B cell (primary cell): ENCODE measurements around the gene LIN9.

Source experiments
- EZH2 ChIP-seq: IDR thresholded peaks from 2 replicates; pipeline ENCODE4 v1.6.1; 2012; ENCODE audit warnings: borderline replicate concordance, low read depth, mild to moderate bottlenecking, moderate library complexity, low read length; ENCODE audit not compliant: insufficient read depth, poor library complexity, severe bottlenecking
- TF ChIP-seq, protein P1 (sequence below): fragments of 200-600 bp; IDR thresholded peaks from one replicate; pipeline ENCODE4 v1.8.0; 2022; ENCODE audit warnings: antibody characterized with exemption, mild to moderate bottlenecking

DNA sequence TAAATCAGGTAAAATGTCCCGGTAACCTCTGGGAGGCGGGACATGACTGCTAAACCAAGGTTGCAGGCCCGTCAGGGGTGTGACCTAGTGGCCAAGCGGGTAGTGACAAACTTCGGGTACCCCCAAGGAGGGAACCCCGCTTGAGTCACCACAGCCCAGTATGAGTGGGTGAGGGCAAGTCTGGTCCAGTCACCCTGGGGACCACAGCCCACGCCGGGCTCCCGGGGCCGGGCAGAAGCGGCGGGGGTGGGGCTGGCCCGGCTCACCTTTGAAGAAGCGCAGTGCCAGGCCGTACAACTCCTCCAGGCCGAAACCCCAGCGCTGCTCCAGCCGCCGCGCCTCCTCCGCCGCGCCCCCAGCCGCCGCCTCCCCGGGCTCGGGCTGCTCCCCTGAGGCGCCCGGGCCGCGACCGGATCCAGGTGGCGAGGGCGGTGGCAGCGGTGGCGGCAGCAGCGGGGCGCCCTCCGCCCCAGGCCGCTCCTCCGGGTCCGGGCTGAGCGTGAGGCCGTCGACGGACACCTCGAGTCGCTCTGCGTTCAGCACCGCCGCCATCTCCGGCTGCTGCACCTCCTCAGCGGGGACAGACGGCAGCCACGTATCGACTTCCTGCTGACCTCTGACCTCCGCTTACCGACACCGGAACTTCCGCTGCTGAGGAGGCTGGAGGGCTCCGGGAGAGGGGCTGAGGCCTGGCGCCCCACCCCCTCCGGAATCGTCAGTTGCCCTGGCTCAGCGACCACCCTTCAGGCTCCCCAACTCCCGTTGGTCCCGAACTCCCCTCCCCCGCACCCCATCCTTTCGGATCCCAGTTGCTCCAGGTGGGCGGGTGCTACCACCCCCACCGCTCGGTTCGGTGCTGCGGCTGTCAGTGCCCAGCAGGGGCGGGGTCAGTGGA is 122.6 kb downstream of the LIN9 start, which contains the start of gene ACBD3:
- TF ChIP-seq, protein P1, sequence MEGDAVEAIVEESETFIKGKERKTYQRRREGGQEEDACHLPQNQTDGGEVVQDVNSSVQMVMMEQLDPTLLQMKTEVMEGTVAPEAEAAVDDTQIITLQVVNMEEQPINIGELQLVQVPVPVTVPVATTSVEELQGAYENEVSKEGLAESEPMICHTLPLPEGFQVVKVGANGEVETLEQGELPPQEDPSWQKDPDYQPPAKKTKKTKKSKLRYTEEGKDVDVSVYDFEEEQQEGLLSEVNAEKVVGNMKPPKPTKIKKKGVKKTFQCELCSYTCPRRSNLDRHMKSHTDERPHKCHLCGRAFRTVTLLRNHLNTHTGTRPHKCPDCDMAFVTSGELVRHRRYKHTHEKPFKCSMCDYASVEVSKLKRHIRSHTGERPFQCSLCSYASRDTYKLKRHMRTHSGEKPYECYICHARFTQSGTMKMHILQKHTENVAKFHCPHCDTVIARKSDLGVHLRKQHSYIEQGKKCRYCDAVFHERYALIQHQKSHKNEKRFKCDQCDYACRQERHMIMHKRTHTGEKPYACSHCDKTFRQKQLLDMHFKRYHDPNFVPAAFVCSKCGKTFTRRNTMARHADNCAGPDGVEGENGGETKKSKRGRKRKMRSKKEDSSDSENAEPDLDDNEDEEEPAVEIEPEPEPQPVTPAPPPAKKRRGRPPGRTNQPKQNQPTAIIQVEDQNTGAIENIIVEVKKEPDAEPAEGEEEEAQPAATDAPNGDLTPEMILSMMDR: no peak
- TF ChIP-seq EZH2: no peak
